Mesothelial cell of epicardium (in vitro differentiated cells): ENCODE results near the gene NTM. TPM values are rescaled to one million over a fixed set of nuclear protein-coding genes. Genes with fewer than 3 reads are reported as not detected.

ENCODE experiments used
- DNase-seq, 2 experiments: peaks; one replicate each; pipeline ENCODE4 v3.0.0; 2021; ENCODE audit warnings: low spot score in 2 of 2; ENCODE audit not compliant: unreplicated experiment in 2 of 2
- H3K27ac Mint-ChIP-seq: 2 replicates; pipeline ENCODE4 v1.8.0; 2021; ENCODE audit warnings: mixed read lengths
- H3K27me3 Mint-ChIP-seq: 2 replicates; pipeline ENCODE4 v1.8.0; 2021; ENCODE audit warnings: low read depth, mixed read lengths
- H3K36me3 Mint-ChIP-seq: 2 replicates; pipeline ENCODE4 v1.8.0; 2021; ENCODE audit warnings: mixed read lengths
- H3K4me1 Mint-ChIP-seq: 2 replicates; pipeline ENCODE4 v1.8.0; 2021; ENCODE audit warnings: mixed read lengths
- H3K4me3 Mint-ChIP-seq: 2 replicates; pipeline ENCODE4 v1.8.0; 2021; ENCODE audit warnings: mild to moderate bottlenecking, moderate library complexity, mixed read lengths
- H3K9me3 Mint-ChIP-seq: 2 replicates; pipeline ENCODE4 v1.8.0; 2021; ENCODE audit warnings: mixed read lengths
- total RNA-seq: library from RNA; stranded (reverse); gene quantifications from 3 replicates; pipeline ENCODE4 v1.2.1, GENCODE V29; 2021
- TF ChIP-seq, protein P1 (sequence below): fragments of 200-600 bp; sonication (generic); IDR thresholded peaks from one replicate; pipeline ENCODE4 v1.5.0; 2021; ENCODE audit warnings: antibody characterized with exemption; ENCODE audit not compliant: unreplicated experiment

The NTM gene
- total RNA-seq, 1 donor from 2014 or later, result 3.9 TPM

GRCh38 chr11:131851964-131852755, 481.7 kb downstream of the NTM start:
- peaks cover 46% of the 10 kb centered on the region for H3K27me3 Mint-ChIP-seq
- H3K27ac Mint-ChIP-seq, result no peak overlapping the region
- peaks cover 17% of the 10 kb centered on the region for H3K4me1 Mint-ChIP-seq
- no peak for DNase-seq
- no peak overlapping the region for H3K4me3 Mint-ChIP-seq
- H3K36me3 Mint-ChIP-seq, result no peaks in the 10 kb centered on the region
- H3K9me3 Mint-ChIP-seq, result no peaks in the 10 kb centered on the region
- TF ChIP-seq, protein P1, sequence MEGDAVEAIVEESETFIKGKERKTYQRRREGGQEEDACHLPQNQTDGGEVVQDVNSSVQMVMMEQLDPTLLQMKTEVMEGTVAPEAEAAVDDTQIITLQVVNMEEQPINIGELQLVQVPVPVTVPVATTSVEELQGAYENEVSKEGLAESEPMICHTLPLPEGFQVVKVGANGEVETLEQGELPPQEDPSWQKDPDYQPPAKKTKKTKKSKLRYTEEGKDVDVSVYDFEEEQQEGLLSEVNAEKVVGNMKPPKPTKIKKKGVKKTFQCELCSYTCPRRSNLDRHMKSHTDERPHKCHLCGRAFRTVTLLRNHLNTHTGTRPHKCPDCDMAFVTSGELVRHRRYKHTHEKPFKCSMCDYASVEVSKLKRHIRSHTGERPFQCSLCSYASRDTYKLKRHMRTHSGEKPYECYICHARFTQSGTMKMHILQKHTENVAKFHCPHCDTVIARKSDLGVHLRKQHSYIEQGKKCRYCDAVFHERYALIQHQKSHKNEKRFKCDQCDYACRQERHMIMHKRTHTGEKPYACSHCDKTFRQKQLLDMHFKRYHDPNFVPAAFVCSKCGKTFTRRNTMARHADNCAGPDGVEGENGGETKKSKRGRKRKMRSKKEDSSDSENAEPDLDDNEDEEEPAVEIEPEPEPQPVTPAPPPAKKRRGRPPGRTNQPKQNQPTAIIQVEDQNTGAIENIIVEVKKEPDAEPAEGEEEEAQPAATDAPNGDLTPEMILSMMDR, result no peak

GRCh38 chr11:131852757-131853156, 482.3 kb downstream of the NTM start:
- TF ChIP-seq, protein P1, result no peak
- no peak for DNase-seq
- Mint-ChIP-seq H3K4me1 (peaks cover 17% of the 10 kb centered on the region), H3K27ac (no peak overlapping the region), H3K27me3 (peaks cover 44% of the 10 kb centered on the region), H3K36me3 (no peaks in the 10 kb centered on the region), H3K9me3 (no peaks in the 10 kb centered on the region), H3K4me3 (no peak overlapping the region)

DNA sequence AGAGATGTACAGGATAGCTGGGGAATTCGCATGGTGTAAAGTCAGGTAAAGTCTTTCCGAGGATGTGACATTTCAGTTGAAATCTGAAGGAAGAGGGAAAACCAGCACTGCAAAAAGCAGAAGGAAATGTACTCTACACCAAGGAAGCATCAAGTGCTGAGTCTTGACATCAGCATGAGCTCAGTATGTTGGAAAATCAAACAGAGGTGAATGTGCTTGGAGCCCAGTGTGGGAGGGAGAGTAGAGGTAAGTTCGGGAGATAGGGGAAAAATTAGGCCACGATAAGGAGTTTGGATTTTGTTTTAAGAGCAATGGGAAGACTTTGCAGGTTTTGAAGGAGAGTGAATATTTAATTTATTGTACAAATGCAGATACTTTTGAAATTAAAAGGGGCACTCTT, 484.0 kb downstream of the NTM start:
- DNase-seq, result no peak
- Mint-ChIP-seq H3K27me3 (peaks cover 42% of the 10 kb centered on the region), H3K4me1 (peaks cover 10% of the 10 kb centered on the region), H3K9me3 (no peaks in the 10 kb centered on the region), H3K36me3 (no peaks in the 10 kb centered on the region), H3K4me3 (no peak overlapping the region), H3K27ac (no peak overlapping the region)
- TF ChIP-seq, protein P1, result no peak

GRCh38 chr11:131855320-131855719, 484.9 kb downstream of the NTM start:
- peaks cover 17% of the 10 kb centered on the region for H3K4me1 Mint-ChIP-seq
- no peak for DNase-seq
- no peaks in the 10 kb centered on the region for H3K9me3 Mint-ChIP-seq

GRCh38 chr11:131857246-131857645, 486.8 kb downstream of the NTM start:
- H3K36me3 Mint-ChIP-seq, result no peaks in the 10 kb centered on the region
- H3K27me3 Mint-ChIP-seq, result peaks cover 37% of the 10 kb centered on the region
- no peaks in the 10 kb centered on the region for H3K9me3 Mint-ChIP-seq
- TF ChIP-seq, protein P1, result no peak
- H3K27ac Mint-ChIP-seq, result no peak overlapping the region
- peaks cover 18% of the 10 kb centered on the region for H3K4me1 Mint-ChIP-seq
- H3K4me3 Mint-ChIP-seq, result no peak overlapping the region
- no peak for DNase-seq

More at GRCh38 chr11:131855320-131855719, 484.9 kb downstream of the NTM start:
- Mint-ChIP-seq H3K36me3 (no peaks in the 10 kb centered on the region), H3K4me3 (no peak overlapping the region), H3K27me3 (peaks cover 47% of the 10 kb centered on the region), H3K27ac (no peak overlapping the region)
- TF ChIP-seq, protein P1, result no peak
